ENCODE results near the gene PCNT. TPM values are rescaled to one million over a fixed set of nuclear protein-coding genes. Genes with fewer than 3 reads are reported as not detected.

Gene PCNT
- total and polyA plus RNA-seq, 2 of the 4 experiments (the other 2 are of a cell fraction) = 10.0 to 19.4 TPM

DNA sequence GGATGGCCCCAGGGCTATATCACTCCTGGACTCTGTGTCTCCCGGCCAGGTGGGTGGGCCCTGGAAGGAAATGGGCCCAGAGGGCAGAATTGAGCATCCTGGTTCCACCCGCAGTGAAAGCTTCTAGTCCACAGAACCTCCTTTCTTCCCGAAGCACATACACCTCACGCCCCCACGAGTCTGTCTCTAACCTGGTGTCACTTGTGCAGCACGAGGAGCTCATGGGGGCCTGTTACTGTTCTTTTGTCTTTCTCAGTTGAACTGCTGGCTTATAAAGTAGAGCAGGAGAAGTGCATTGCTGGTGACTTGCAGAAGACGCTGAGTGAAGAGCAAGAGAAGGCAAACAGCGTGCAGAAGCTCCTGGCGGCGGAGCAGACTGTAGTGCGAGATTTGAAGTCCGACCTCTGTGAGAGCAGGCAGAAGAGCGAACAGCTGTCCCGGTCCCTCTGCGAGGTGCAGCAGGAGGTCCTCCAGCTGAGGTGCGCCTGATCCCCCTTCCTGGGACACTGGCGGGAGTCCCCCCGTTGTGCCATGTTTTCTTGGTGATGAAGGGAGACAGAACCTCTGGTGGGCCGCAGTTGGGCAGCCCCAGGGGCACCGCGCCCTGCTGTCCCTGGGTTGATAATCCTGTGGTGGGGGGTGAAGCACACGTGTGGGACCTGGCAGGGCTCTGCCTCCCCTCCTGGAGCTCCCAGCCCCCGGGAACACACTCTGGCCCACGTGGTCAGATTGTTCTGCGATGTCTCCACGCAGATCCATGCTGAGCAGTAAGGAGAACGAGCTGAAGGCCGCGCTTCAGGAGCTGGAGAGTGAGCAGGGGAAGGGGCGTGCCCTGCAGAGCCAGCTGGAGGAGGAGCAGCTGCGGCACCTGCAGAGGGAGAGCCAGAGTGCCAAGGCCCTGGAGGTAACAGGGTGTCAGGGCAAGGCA is 106.1 kb downstream of the PCNT start:
- peaks cover 59% of the 10 kb centered on the region for H3K36me3 ChIP-seq (ENCODE audit: control insufficient read depth, insufficient read depth, low read length)

More for the DNA sequence above, 106.1 kb downstream of the PCNT start:
- no peak overlapping the region for H2AFZ ChIP-seq (replicated peaks; ENCODE audit: low read length, poor library complexity)
- TF ChIP-seq CEBPB (IDR thresholded peaks at IDR 0.05; ENCODE audit: low read depth, low read length) = no peak
- TF ChIP-seq RAD21 (IDR thresholded peaks at IDR 0.05; ENCODE audit: low read length) = no peak
- no peak overlapping the region for H4K8ac ChIP-seq (ENCODE audit: low read depth in 2 of 2, low read length in 2 of 2)
- H2BK120ac ChIP-seq (ENCODE audit: low read depth, low read length) = no peak overlapping the region
- H3K4me3 ChIP-seq (ENCODE audit: insufficient read depth, low read depth, low read length) = no peak overlapping the region
- no peak for DNase-seq
- H3K9me1 ChIP-seq (ENCODE audit: insufficient read depth, low read length) = no peaks in the 10 kb centered on the region
- H2AK9ac ChIP-seq (replicated peaks; ENCODE audit: low read depth, low read length, poor library complexity) = no peak overlapping the region
- H2BK15ac ChIP-seq (ENCODE audit: low read depth, low read length) = no peak overlapping the region
- H2BK20ac ChIP-seq (ENCODE audit: low read depth, low read length) = no peak overlapping the region
- no peak overlapping the region for H4K91ac ChIP-seq (ENCODE audit: insufficient read depth, low read depth, low read length)
- H3K27ac ChIP-seq (ENCODE audit: insufficient read depth, low read length) = no peak overlapping the region
- H4K20me1 ChIP-seq (ENCODE audit: insufficient read depth, low read length) = no peaks in the 10 kb centered on the region
- H2BK5ac ChIP-seq (ENCODE audit: low read depth, low read length, poor library complexity, severe bottlenecking) = no peak overlapping the region
- no peak overlapping the region for H2AK5ac ChIP-seq (ENCODE audit: low read depth, low read length)
- H3K23ac ChIP-seq (ENCODE audit: low read depth, low read length) = no peak overlapping the region
- POLR2A ChIA-PET (ENCODE audit: unreplicated experiment) = no interaction called here
- BruUV-seq (replicated peaks) = no TSS peak
- no peak for ATAC-seq (ENCODE audit: low read depth)
- in situ Hi-C loops (cut with MboI; ENCODE audit: low sequenced_read_pairs) = no loop called here
- H3K4me1 ChIP-seq (ENCODE audit: control insufficient read depth, insufficient read depth, low read length) = no peaks in the 10 kb centered on the region
- H4K5ac ChIP-seq (ENCODE audit: low read depth, low read length) = no peak overlapping the region
- 87% methylated on average over 9 of the region's 31 CpGs; no CpG with 5 or more reads in 1 of the 2 experiments for WGBS, 2 experiments (ENCODE audit: extremely low coverage in 2 of 2, insufficient read length in 1 of 2)
- no peak overlapping the region for H3K9ac ChIP-seq (ENCODE audit: low read depth, low read length)
- H3K79me1 ChIP-seq (ENCODE audit: low read depth in 1 of 2, low read length in 2 of 2) = peaks cover 0 to 8% of the 10 kb centered on the region in 2 experiments; a peak in 2 of 4 replicates
- CTCF ChIA-PET = no interaction called here
- intact Hi-C loops (cut with micrococcal nuclease) = no loop called here
- no peaks in the 10 kb centered on the region for H3K27me3 ChIP-seq (ENCODE audit: control insufficient read depth, insufficient read depth, low read length)
- no peak overlapping the region for H3K4ac ChIP-seq (ENCODE audit: low read depth, low read length)
- H3K56ac ChIP-seq (ENCODE audit: extremely low read depth, insufficient read depth, low read length) = no peak overlapping the region
- dilution Hi-C loops (cut with HindIII; ENCODE audit: low sequenced_read_pairs, unreplicated experiment) = no loop called here
- no peak overlapping the region for H3K18ac ChIP-seq (ENCODE audit: low read depth, low read length)
- no peak overlapping the region for H3K14ac ChIP-seq (replicated peaks; ENCODE audit: low read depth, low read length)
- no peaks in the 10 kb centered on the region for H3K9me3 ChIP-seq (ENCODE audit: control insufficient read depth, insufficient read depth, low read length)
- no peak overlapping the region for H3K4me2 ChIP-seq (ENCODE audit: low read depth, low read length)
